HG03097 (cell line): ENCODE results near the gene SLC38A9.
A peak's percentile ranks its signal among the peaks of the same experiment; 100 is the strongest.
"Not testable (repeated sequence)": the region's sequence is repeated elsewhere in the genome, so short reads cannot be mapped to it uniquely, and the experiment has no call there.

ENCODE experiments used
- ATAC-seq: cut with Tn5 transposase; IDR thresholded peaks from one replicate; pipeline ENCODE4 v1.9.1; 2021; ENCODE audit not compliant: unreplicated experiment, low FRiP score

Gene SLC38A9, protein sequence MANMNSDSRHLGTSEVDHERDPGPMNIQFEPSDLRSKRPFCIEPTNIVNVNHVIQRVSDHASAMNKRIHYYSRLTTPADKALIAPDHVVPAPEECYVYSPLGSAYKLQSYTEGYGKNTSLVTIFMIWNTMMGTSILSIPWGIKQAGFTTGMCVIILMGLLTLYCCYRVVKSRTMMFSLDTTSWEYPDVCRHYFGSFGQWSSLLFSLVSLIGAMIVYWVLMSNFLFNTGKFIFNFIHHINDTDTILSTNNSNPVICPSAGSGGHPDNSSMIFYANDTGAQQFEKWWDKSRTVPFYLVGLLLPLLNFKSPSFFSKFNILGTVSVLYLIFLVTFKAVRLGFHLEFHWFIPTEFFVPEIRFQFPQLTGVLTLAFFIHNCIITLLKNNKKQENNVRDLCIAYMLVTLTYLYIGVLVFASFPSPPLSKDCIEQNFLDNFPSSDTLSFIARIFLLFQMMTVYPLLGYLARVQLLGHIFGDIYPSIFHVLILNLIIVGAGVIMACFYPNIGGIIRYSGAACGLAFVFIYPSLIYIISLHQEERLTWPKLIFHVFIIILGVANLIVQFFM

DNA sequence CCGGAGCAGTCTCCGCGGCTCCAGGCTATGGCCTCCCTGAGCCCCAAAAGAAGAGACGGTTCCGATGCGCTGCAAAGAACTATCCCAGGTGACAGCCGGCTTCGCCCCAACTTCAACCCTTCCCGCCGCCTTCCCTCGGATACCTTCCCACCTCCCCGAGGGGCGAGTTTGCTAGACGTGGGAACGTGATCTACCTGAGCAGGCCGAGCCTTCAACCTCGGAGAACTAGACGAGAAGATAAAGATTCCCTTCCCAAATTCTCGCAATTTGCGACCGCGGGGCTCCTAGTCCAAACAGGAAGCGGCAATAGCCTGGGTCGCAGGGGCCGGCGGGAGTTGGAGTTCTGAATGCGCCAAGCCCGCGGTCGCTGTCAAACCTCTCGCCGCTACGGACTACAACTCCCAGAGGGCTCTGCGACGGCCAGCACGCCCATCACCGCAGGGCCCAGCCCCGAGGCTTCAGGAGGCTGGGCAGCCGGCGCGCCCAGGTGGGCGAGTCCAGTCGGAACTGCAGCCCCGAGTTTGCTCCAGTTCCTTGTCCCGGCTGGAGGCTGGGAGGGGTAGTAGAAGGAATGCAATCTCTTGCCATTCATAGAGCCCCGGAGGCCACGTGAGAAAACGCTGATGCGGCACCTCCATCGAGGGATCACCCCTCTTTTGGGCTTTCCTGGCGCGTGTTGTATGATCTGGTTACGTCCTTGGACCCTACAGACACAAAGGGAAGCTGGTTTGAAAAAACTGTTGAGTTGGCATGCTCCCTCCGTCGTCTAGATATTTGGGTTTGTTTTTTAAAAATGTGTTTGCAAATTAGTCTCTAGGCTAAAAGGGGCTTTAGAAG lies at the start of gene SLC38A9:
SLC38A9 (minus strand) TSS at position 302 of the 837 bp plus-strand sequence. CDS start 14,366 bp downstream, outside the sequence.
- ATAC-seq = peak; percentile 98

DNA sequence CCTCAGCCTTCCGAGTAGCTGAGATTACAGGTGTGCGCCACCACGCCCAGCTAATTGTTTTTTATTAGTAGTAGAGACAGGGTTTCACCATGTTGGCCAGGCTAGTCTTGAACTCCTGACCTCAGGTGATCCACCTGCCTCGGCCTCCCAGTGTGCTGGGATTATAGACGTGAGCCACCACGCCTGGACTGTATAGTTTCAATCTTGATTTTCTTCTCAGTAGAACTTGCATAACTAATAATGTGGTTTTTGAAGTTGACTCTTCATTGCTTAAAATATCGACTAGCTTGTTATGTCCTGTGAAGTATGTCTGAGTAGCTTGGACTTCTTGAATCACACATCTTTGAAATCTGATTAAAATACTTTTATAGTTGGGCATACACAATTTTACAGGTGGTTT lies 49.6 kb upstream of the SLC38A9 start:
- not testable (repeated sequence) for ATAC-seq

DNA sequence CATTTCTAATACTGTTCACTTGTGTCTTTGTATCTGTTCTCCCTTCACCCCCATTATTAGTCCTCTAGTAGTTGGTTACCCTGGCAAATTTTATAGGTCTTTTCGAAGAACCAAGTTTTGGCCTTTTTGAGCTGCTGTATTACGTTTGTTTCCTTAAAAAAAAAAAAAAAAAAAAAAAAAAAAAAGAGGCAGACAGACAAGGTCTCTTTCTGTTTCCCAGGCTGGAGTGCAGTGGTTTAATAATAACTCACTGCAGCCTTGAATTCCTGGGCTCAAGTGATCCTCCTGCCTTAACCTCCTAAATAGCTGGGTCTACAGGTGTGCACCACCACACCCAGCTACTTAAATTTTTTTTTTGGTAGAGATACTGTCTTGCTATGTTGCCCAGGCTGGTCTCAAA lies 46.6 kb upstream of the SLC38A9 start:
- no peak for ATAC-seq

DNA sequence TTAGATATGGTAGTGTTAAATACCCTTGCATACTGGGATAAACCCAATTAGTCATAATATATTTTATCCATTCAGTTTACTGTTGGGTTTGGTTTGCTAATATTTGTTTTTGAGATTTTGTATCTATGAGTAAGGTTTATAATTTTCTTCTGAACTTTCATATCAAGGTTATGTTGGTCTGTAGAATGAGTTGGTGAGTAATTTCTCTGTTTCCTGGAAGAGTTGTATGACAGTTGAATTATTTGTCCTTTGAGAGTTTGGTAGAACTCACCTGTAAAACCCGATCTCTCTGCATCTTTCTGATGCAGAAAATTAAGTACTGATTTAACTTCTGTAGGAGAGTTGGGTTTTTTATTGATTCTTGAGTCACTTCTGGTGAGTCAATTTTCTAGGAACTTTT lies 46.1 kb upstream of the SLC38A9 start:
- no peak for ATAC-seq

DNA sequence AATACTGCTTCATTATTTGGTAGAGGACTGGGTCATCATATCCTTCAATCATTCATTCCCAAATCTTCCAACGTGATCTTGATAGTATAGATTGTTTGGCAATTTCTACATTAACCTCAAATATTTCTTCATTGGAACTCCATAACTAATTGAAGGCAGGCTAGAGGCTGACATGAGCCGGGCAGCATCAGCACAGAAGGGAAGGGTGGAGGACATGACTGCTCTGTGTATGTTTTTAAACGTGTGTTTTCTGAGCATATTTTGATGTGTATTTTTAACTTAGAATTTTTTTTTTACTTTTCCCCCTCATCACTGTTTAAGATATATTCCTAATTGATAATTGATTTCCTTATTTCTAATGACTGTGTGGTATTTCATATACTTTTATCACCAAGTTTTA lies 38.4 kb upstream of the SLC38A9 start:
- ATAC-seq = no peak

DNA sequence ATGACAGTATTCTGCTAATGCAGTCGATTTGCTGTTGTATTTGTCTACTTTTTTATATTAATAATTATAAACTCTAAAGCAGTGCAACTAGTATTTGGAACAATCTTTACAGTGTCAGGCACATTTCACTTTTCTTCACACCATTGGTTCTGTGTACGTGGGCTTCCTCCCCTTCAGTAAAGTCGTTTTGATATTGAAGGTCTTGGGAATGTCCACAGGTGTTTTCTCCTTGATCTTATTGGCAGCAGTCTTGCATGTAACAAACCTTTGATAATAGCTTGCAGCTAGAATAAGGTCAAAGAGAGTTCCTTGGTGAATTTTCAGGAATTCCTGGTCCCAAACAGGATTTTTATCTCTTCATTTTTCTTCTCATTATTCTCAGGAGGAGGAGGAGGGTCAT lies 37.9 kb upstream of the SLC38A9 start:
- no peak for ATAC-seq

DNA sequence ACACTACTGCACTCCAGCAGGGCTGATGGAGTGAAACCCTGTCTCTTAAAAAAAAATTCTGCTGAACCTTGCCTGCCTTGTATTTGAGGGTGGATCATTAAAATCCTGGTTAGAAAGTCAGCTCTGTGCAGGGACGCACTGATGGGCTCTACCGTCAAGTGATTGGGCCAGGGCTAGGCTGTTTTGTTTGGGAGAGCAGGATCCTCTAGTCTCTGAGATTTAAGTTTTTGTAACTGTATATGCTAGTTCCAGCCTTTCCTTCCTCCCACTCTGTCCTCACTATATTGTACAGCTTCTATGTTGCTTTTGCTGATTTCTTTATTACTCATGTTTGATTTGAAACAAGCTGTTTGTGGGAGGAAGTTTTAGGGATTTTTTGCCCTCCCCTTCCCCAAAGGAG lies 37.3 kb upstream of the SLC38A9 start:
- no peak for ATAC-seq

DNA sequence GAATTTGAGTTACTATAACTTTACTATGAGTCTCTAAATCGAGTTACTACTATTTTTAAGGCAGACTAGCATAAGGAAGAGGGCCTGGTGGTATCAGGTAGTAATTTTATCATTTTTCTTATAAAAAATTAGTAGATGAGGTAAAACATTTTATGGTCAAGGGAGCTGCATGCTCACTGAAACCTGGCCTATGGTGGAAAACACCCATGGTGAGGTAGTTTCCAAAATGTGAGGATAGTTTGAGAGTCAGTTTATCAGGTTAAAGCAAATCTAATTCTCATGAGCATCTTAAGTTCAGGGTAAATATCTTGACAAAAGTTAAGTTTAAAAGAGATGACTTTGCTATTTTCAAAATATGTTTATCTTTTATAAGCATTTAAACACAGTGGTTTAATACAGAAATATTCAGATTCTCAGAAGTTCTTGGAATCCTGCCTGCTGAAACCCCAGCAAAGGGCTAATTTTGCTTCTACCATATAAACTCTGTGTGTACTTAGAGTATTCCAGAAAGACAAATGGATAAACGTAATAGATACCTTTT lies 35.7 kb upstream of the SLC38A9 start:
- ATAC-seq = no peak

DNA sequence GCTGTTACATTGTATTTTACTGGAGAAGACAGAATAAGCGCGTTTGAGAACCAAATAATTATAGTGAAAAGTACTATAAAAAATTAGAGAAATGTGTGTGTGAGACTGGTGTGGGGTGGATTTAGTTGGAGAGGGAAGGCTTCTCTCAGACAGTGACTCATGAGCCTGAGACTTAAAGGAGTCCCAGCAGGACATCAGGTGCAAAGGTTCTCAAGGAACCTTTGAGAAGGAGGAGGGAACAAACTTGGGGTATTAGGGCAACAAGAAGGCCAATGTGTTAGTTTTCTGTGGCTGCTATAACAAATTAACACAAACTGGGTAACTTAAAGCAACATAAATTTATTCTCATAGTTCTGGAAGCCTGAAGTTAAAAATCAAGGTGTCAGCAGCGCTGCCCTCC lies 30.7 kb upstream of the SLC38A9 start:
- no peak for ATAC-seq

DNA sequence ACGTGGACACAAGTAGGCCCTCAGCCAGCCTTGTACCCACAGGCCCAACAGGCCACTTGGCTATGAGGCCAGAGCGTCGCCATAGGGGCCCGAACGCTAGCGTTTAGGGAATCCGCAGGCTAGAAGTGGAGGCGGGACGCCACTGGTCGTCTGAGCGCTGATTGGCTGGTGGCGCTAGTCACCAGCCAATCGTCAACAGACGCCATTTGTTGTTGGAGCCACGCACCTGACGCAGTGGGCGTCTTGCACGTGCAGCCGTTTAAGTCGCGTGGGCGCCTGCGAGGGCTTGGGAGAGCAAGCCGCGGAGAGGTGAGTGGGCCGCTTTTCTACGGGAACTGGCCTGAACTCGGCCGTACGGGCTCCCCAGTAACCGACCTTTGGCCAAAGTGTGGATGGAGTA lies 25.7 kb upstream of the SLC38A9 start, which contains the start of gene DDX4:
DDX4 (plus strand) TSS at position 269 of the 400 bp plus-strand sequence. CDS start 903 bp downstream, outside the sequence.
- no peak for ATAC-seq

DNA sequence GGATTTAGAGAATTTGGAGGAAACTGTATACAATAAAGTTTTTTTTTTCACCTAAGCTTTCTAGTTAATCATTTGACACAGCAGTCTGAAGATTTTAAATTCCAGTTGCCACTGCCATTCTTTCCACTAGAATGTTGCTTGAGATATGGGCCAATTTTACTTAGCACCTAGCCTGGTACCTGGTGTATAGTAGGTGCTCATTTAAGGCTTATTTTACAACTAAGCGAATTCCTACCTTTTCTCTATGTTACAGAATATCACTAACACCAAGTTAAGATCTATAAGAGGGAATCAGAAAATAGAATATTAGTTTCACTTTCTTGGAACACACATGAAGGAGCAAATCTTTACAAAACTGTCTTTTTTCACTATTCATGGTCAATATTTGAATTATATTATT lies 22.5 kb upstream of the SLC38A9 start:
- ATAC-seq = no peak

DNA sequence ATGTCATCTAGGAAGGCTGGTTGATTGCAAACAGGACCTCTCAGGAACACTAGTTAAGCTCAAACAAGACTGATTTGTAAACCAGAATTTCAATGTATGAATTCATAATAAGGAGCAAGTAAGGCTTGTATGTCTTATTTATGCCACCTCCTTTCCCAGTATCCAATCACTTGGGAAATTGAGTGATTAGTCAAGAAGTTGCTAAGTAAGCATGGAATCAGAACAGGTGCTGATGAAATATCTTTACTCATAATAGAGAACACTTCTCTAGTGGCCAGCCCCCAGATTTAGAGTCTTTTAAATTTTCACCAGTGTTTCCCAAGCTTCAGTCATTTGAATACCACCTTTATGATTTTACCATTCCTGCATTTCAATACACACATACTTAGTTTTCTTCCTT lies 20.5 kb upstream of the SLC38A9 start:
- ATAC-seq = no peak

DNA sequence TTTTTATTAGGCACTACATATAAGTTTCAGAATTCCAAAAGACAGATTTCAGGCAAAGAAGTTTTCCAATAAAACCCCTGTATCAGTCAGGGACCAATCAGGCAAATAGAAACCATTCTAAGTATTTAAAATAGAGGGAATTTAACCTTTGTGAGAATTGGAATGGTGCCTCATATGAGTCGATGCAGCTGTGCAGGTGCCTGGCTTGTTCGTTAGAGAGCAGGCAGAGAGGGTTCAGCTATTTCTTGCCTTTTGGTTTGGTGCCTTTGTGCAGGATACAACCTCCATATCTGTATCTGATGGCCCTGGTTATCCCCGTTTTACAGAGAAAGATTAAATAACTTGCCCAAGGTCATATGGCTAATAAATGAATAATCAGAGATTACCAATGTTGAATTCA lies 19.7 kb upstream of the SLC38A9 start:
- ATAC-seq = no peak

DNA sequence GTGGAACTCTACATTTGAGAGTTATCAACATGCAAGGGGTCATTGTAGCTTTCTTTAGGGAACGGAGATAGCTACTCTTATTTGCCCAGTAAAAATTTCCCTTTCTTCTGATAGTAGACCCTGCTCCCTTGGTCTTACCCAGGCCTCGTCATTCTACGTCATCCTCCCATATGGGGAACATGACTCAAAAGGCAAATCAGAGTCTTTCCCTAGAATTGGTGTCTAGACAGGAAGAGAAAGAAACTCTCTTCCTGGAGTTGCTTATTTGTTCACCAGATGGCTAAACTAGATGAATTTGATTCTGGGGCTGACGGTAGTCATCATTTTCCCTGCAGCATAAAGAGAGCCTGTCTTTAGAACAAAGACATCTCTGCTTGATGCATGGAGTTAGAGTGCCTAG lies 12.2 kb upstream of the SLC38A9 start:
- no peak for ATAC-seq

DNA sequence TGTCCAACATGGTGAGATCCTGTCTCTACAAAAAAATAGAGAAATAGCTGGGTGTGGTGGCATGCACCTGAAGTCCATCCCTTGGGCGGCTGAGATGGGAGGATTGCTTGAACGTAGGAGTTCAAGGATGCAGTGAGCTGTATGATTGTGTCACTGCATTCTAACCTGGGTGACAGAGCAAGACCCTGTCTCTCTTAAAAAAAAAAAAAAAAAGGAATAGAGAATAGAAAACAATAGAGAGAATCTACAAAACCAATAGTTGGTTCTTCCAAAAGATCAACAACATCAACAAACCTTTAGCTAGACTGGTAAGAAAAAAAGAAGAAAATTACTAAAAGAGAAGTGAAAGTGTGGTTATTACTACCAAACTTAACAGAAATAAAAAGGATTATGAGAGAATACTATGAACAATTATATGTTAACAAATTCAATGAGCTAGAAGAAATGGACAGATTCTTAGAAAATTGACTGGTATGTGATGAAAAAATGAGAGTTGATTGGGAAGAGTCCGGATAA lies 8.1 kb upstream of the SLC38A9 start:
- ATAC-seq = no peak

DNA sequence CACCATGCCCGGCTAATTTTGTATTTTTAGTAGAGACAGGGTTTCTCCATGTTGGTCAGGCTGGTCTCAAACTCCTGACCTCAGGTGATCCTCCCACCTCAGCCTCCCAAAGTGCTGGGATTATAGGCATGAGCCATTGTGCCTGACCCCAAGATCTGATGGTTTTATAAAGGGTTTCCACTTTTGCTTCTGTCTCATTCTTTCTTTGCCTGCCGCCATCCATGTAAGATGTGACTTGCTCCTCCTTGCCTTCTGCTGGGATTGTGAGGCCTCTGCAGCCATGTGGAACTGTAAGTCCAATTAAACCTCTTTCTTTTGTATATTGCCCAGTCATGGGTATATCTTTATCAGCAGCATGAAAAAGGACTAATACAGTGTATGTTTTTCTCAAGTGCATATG lies 6.9 kb upstream of the SLC38A9 start:
- not testable (repeated sequence) for ATAC-seq

DNA sequence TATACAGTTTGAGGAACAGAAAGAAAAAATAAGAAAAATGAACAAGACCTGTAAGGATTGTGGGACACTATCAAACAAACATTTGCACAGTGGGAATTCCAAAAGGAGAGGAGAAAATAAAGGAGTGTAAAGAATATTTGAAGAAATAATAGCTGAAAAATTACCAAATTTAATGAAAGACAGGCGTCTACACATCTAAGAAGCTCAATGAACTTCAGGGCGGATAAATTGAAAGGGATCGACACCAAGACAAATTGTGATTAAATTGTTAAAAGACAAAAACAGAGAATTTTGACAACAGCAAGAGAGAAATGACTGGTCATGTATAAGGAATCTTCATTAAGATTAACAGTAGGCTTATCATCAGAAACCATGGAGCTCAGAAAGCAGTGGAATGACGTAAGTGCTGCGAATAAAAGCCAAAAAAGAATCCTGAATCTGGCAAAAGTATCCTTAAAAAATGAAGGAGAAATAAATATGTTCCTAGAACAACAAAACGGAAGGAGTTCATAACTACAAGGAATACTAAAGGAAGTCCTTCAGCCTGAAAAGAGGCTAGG lies 3.5 kb upstream of the SLC38A9 start:
- no peak for ATAC-seq

DNA sequence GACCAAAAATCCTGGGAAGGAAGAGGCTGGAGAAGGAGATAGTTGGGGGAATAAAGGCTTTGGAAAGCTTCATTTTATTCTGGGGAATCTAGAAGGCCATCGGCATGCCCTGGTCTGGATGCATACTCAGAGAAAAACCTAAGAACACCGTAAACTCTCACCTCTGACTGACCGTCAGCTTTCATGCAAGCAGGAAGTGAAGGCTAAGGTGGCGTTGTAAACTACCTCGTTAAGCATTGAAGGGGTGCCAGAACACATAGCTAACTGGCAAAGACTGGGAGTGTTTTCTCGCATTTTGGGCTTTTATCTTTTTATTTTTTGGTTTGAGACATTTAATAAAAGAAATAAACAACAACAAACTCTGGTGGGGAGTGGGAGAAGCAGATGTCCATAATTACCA lies 2.6 kb upstream of the SLC38A9 start:
- no peak for ATAC-seq

DNA sequence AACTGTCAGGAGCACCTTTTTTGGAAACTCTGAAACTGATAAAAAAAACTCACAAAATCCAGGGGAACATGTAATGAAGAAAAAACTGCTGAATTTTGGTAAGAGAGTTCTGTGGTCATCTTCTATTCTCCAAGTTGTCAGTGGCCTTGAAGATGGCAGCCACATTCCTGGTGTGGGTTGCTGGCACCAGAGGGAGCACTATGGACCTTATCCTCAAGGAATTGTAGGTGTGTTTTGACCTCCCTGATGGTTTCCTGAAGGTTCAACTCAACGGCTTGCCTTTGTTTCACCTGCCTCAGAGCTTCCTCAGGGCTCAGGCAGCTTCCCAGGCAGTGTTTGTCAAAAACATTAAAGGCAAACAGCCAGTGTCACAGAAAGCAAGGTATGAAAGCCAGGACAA lies 2.2 kb upstream of the SLC38A9 start:
- no peak for ATAC-seq

DNA sequence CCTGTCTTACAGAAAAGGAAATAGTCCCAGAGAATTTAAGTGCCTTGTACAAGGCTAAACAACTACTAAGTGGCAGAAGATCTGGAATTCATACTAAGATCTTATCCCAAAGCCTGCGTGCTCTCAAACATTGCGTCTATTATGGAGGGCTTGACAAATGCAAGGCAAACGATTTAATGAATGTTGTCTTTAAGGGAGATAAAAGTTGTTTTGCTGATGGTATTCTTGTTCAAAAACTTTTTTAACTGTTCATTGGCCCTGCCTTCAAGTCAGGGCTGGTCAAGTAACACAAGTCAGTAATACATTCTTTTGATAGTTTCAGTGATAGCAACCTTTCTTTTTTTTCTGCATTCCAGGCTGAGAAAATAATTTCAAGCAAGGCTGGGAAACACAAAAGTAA lies 1.7 kb upstream of the SLC38A9 start:
- ATAC-seq = no peak
